H7 (cell line): ENCODE measurements around the gene SLC22A4. TPM values are rescaled to one million over a fixed set of nuclear protein-coding genes. Genes with fewer than 3 reads are reported as not detected.

Source experiments
- DNase-seq: peaks from one replicate; pipeline ENCODE4 v3.0.0; 2012
- H3K27me3 ChIP-seq: 2 replicates; pipeline ENCODE4 v1.6.0; 2011; ENCODE audit warnings: mild to moderate bottlenecking, low read length; ENCODE audit not compliant: control insufficient read depth, insufficient read depth
- H3K36me3 ChIP-seq: replicated peaks from 2 replicates; pipeline ENCODE4 v1.5.1; 2011; ENCODE audit warnings: low read length; ENCODE audit not compliant: control insufficient read depth, insufficient read depth
- H3K4me3 ChIP-seq: 2 replicates; pipeline ENCODE4 v1.5.1; 2011; ENCODE audit warnings: low read depth, mild to moderate bottlenecking, control low read depth, low read length, moderate library complexity; ENCODE audit not compliant: insufficient read depth
- total RNA-seq: library from RNA; depleted of rRNA; stranded (reverse); fragments of >200 nt; shearing (Covaris generic); gene quantifications from 2 replicates; pipeline ENCODE4 v1.2.3, GENCODE V29; 2014

SLC22A4 gene
- total RNA-seq, 1 experiment from 2014 or later = 0.17 TPM

- H3K36me3 ChIP-seq = no peaks in the 10 kb centered on the region; the same call in 1 of the 2 replicates
- H3K27me3 ChIP-seq = peaks cover 15% of the 10 kb centered on the region
- no peak for DNase-seq
- no peak overlapping the region for H3K4me3 ChIP-seq
Measured at GRCh38 chr5:132372127-132372526, 77.9 kb downstream of the SLC22A4 start.

- no peak overlapping the region for H3K4me3 ChIP-seq
- no peak for DNase-seq
- H3K36me3 ChIP-seq = no peaks in the 10 kb centered on the region; the same call in 1 of the 2 replicates
- peaks cover 15% of the 10 kb centered on the region for H3K27me3 ChIP-seq
Measured at GRCh38 chr5:132372542-132372941, 78.3 kb downstream of the SLC22A4 start.

- Histone ChIP-seq H3K36me3 (no peaks in the 10 kb centered on the region; the same call in 1 of the 2 replicates), H3K27me3 (peaks cover 2% of the 10 kb centered on the region; the same call in 1 of the 2 replicates)
- no peak for DNase-seq
Measured at GRCh38 chr5:132375957-132376356, 81.8 kb downstream of the SLC22A4 start.

GRCh38 chr5:132376694-132377641, 82.8 kb downstream of the SLC22A4 start:
- no peak overlapping the region for H3K4me3 ChIP-seq
- H3K27me3 ChIP-seq = no peaks in the 10 kb centered on the region; the same call in 1 of the 2 replicates
- no peak for DNase-seq
- no peaks in the 10 kb centered on the region; the same call in 1 of the 2 replicates for H3K36me3 ChIP-seq

More at GRCh38 chr5:132375957-132376356, 81.8 kb downstream of the SLC22A4 start:
- no peak overlapping the region for H3K4me3 ChIP-seq

- DNase-seq = no peak
- Histone ChIP-seq H3K36me3 (no peaks in the 10 kb centered on the region; the same call in 1 of the 2 replicates), H3K4me3 (no peak overlapping the region), H3K27me3 (no peaks in the 10 kb centered on the region)
Measured at GRCh38 chr5:132377738-132378137, 83.5 kb downstream of the SLC22A4 start.

- no peak for DNase-seq
- Histone ChIP-seq H3K27me3 (no peaks in the 10 kb centered on the region), H3K36me3 (no peaks in the 10 kb centered on the region; the same call in 1 of the 2 replicates), H3K4me3 (no peak overlapping the region)
Measured at GRCh38 chr5:132378580-132378979, 84.4 kb downstream of the SLC22A4 start.

- Histone ChIP-seq H3K36me3 (no peaks in the 10 kb centered on the region), H3K27me3 (no peaks in the 10 kb centered on the region), H3K4me3 (no peak overlapping the region)
- DNase-seq = no peak
Measured at GRCh38 chr5:132380047-132380446, 85.9 kb downstream of the SLC22A4 start.

- Histone ChIP-seq H3K4me3 (no peak overlapping the region), H3K36me3 (no peaks in the 10 kb centered on the region), H3K27me3 (no peaks in the 10 kb centered on the region)
- no peak for DNase-seq
Measured at GRCh38 chr5:132380741-132381140, 86.5 kb downstream of the SLC22A4 start.

- no peak for DNase-seq
- Histone ChIP-seq H3K27me3 (no peaks in the 10 kb centered on the region), H3K36me3 (no peaks in the 10 kb centered on the region), H3K4me3 (no peak overlapping the region)
Measured at GRCh38 chr5:132381614-132382013, 87.4 kb downstream of the SLC22A4 start.

GRCh38 chr5:132383261-132383660, 89.1 kb downstream of the SLC22A4 start:
- Histone ChIP-seq H3K36me3 (no peaks in the 10 kb centered on the region), H3K27me3 (no peaks in the 10 kb centered on the region)
- no peak for DNase-seq

GRCh38 chr5:132383984-132384383, 89.8 kb downstream of the SLC22A4 start:
- DNase-seq = no peak
- H3K36me3 ChIP-seq = no peaks in the 10 kb centered on the region
- no peaks in the 10 kb centered on the region for H3K27me3 ChIP-seq
- H3K4me3 ChIP-seq = no peak overlapping the region

More at GRCh38 chr5:132383261-132383660, 89.1 kb downstream of the SLC22A4 start:
- H3K4me3 ChIP-seq = no peak overlapping the region

GRCh38 chr5:132384506-132385050, 90.4 kb downstream of the SLC22A4 start:
- Histone ChIP-seq H3K4me3 (no peak overlapping the region), H3K36me3 (no peaks in the 10 kb centered on the region), H3K27me3 (no peaks in the 10 kb centered on the region)
- DNase-seq = no peak

GRCh38 chr5:132385326-132386105, 91.3 kb downstream of the SLC22A4 start:
- no peak overlapping the region for H3K4me3 ChIP-seq
- peak; percentile 71 for DNase-seq
- H3K36me3 ChIP-seq = no peaks in the 10 kb centered on the region
- H3K27me3 ChIP-seq = no peaks in the 10 kb centered on the region

- DNase-seq = peak; percentile 84
- no peak overlapping the region for H3K4me3 ChIP-seq
- no peaks in the 10 kb centered on the region for H3K36me3 ChIP-seq
- H3K27me3 ChIP-seq = no peaks in the 10 kb centered on the region
Measured at GRCh38 chr5:132386644-132387286, 92.6 kb downstream of the SLC22A4 start.
